Activated T-helper 17 cell treated with anti-CD3 and anti-CD28 coated beads, Interleukin-2, amount 50 U/mL, for 72 hours (primary cell): ENCODE measurements around the gene GRIK2. TPM values are rescaled to one million over a fixed set of nuclear protein-coding genes. Genes with fewer than 3 reads are reported as not detected.

Experiments used
- ATAC-seq: fragments of 150-1000 bp; cut with Tn5 transposase; replicated peaks from 2 replicates; pipeline ENCODE4 v1.10.0; 2021; ENCODE audit warnings: mild to moderate bottlenecking, moderate library complexity
- H3K27ac Mint-ChIP-seq: one replicate; pipeline ENCODE4 v1.8.0; 2022; ENCODE audit warnings: mixed read lengths
- H3K27me3 Mint-ChIP-seq: one replicate; pipeline ENCODE4 v1.8.0; 2022; ENCODE audit warnings: mixed read lengths
- H3K36me3 Mint-ChIP-seq: one replicate; pipeline ENCODE4 v1.8.0; 2022; ENCODE audit warnings: low read depth, mild to moderate bottlenecking, mixed read lengths
- H3K4me1 Mint-ChIP-seq: one replicate; pipeline ENCODE4 v1.8.0; 2022; ENCODE audit warnings: mixed read lengths
- H3K4me3 Mint-ChIP-seq: one replicate; pipeline ENCODE4 v1.8.0; 2022; ENCODE audit warnings: mild to moderate bottlenecking, mixed read lengths
- H3K9me3 Mint-ChIP-seq: one replicate; pipeline ENCODE4 v1.8.0; 2022; ENCODE audit warnings: mixed read lengths
- total RNA-seq, 2 donors: library from RNA; stranded (reverse); gene quantifications; one replicate each; pipeline ENCODE4 v1.2.3, GENCODE V29; 2022

GRIK2 gene
- total RNA-seq, 2 donors from 2014 or later = 0.13 TPM; not detected in 1

DNA sequence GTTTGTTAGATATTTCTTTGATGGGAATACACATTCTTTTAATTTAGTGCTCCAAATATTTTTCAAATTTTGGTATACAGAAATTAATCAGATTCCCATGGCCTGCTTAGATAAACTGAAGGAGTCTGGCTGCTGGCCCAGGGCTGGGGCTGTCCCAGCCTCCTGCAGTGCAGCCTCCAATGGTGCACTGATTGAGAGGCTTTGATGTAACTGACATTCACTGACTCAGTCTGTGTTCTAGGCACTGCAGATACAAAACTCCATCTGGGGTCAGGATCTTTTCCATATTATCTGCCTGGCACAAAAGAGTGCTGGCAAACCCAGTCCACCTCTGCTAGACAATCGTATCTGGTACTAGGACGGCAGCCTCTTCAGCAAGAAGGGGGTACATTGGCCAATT, 64.8 kb downstream of the GRIK2 start:
- no peaks in the 10 kb centered on the region for H3K4me1 Mint-ChIP-seq
- H3K27me3 Mint-ChIP-seq = no peaks in the 10 kb centered on the region
- no peak overlapping the region for H3K4me3 Mint-ChIP-seq

DNA sequence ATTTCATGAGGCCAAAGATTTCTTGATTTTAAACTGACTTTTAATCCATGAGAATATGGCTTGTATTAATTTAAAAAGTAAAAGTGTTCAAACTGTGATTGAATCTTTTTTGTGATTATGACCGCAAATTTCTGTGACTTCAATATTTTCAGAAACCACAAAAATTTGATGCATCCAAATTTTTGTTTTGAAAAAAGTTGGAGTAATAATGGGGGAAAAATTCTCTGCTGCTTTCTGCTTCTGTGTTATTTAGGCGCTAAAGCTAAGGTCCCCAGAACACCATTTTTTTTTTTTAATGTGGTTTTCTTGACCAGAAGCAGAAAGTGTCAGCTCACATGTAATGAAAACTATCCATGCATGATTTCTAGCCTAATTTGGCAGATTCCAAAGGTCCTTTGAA, 65.3 kb downstream of the GRIK2 start:
- Mint-ChIP-seq H3K36me3 (no peaks in the 10 kb centered on the region), H3K4me1 (no peaks in the 10 kb centered on the region), H3K4me3 (no peak overlapping the region), H3K27me3 (no peaks in the 10 kb centered on the region), H3K9me3 (no peaks in the 10 kb centered on the region), H3K27ac (no peak overlapping the region)
- ATAC-seq = no peak

More for the DNA sequence above, 64.8 kb downstream of the GRIK2 start:
- H3K36me3 Mint-ChIP-seq = no peaks in the 10 kb centered on the region
- H3K27ac Mint-ChIP-seq = no peak overlapping the region
- no peak for ATAC-seq
- H3K9me3 Mint-ChIP-seq = no peaks in the 10 kb centered on the region

DNA sequence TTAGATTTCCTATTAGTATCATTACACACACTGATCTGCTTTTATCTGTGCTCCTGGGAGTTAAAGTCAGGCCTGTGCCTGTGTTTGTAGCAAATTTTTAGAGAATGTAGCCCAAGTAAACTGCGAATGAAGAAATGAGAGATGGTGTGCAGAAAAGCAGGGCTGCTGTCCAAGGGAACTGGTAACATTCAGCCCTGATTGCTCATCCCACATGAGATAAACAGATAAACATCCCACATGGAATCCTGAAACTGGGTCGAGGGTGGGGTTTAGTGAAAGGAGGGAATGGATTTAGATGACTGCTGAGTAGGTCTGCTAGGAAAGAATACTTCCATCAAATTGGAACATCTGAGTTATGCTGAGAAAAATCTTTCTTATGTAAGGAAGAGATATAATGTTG, 69.1 kb downstream of the GRIK2 start:
- Mint-ChIP-seq H3K9me3 (peaks cover 5% of the 10 kb centered on the region), H3K4me1 (no peaks in the 10 kb centered on the region), H3K27ac (no peak overlapping the region), H3K27me3 (no peaks in the 10 kb centered on the region), H3K36me3 (no peaks in the 10 kb centered on the region), H3K4me3 (no peak overlapping the region)
- no peak for ATAC-seq

DNA sequence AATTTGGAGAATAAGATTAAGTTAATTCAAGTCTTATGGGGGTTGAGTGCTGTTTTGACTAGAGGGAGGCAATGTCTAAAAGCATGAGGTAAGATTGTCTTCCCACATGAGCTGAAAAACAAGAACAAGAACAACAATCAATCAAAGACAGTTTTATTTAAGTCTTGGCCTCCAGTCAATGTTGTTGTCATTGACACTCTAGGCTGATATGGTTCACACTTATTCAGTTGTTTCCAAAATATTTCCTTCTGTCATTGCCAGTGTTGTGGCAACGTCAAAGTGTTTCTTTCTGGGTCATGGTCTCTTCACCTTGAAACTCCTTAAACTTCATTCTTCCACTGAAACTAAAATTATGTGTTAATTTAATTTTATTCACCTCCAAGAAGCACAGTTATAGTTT, 72.4 kb downstream of the GRIK2 start:
- Mint-ChIP-seq H3K4me1 (no peaks in the 10 kb centered on the region), H3K27me3 (no peaks in the 10 kb centered on the region), H3K4me3 (no peak overlapping the region), H3K36me3 (no peaks in the 10 kb centered on the region), H3K9me3 (peaks cover 21% of the 10 kb centered on the region), H3K27ac (no peak overlapping the region)
- ATAC-seq = no peak

- Mint-ChIP-seq H3K9me3 (no peaks in the 10 kb centered on the region), H3K4me1 (no peaks in the 10 kb centered on the region), H3K27ac (no peak overlapping the region), H3K27me3 (no peaks in the 10 kb centered on the region), H3K4me3 (no peak overlapping the region), H3K36me3 (no peaks in the 10 kb centered on the region)
- ATAC-seq = no peak
These were observed 83.9 kb downstream of the GRIK2 start for GRCh38 chr6:101477436-101477835.

DNA sequence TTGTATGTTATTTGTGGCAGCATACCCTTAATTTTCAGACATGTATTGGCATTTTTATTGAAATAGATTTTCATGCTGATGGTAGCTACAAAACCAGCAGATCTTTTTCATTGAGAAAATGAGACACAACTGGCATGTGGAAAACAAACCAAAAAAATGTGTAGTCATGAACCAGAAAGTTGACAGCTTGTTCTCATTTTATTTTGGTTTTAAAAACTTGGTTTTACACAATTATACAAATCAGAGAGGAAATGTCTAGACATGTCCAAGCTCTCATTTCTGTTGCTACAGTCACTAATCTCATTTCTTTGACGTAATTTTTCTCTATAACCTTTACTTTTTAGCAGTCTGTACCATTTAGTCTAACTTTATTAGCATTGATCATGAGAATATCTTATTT, 85.4 kb downstream of the GRIK2 start:
- H3K27me3 Mint-ChIP-seq = no peaks in the 10 kb centered on the region
- no peak overlapping the region for H3K4me3 Mint-ChIP-seq
- no peaks in the 10 kb centered on the region for H3K9me3 Mint-ChIP-seq
- ATAC-seq = no peak
- H3K27ac Mint-ChIP-seq = no peak overlapping the region
- H3K36me3 Mint-ChIP-seq = no peaks in the 10 kb centered on the region
- no peaks in the 10 kb centered on the region for H3K4me1 Mint-ChIP-seq

- Mint-ChIP-seq H3K4me1 (no peaks in the 10 kb centered on the region), H3K36me3 (no peaks in the 10 kb centered on the region), H3K4me3 (no peak overlapping the region), H3K27me3 (no peaks in the 10 kb centered on the region), H3K9me3 (no peaks in the 10 kb centered on the region), H3K27ac (no peak overlapping the region)
- ATAC-seq = no peak
These were observed 89.1 kb downstream of the GRIK2 start for GRCh38 chr6:101482606-101483005.

DNA sequence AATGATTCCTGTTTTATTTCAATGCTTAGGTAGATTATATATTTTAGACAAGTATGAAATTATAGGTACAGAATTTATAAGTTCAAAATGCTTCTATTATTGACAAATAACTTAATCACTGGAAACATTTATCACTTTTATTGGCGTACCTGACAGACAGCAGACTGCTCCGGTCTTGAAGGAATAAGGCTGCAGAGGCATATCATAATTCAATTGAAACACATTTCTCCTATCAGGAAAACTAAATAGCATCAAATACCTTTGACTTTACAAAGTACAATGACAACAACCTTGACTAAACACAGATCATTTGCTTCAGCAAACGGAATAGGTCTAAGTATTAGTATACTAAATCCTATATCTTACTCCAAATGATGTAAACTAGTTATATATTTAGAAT, 91.3 kb downstream of the GRIK2 start:
- H3K4me1 Mint-ChIP-seq = no peaks in the 10 kb centered on the region
- ATAC-seq = no peak

GRCh38 chr6:101486124-101486523, 92.6 kb downstream of the GRIK2 start:
- H3K4me3 Mint-ChIP-seq = no peak overlapping the region
- no peaks in the 10 kb centered on the region for H3K4me1 Mint-ChIP-seq
- no peaks in the 10 kb centered on the region for H3K36me3 Mint-ChIP-seq
- ATAC-seq = no peak
- no peak overlapping the region for H3K27ac Mint-ChIP-seq
- H3K9me3 Mint-ChIP-seq = no peaks in the 10 kb centered on the region
- H3K27me3 Mint-ChIP-seq = no peaks in the 10 kb centered on the region

More for the DNA sequence above, 91.3 kb downstream of the GRIK2 start:
- no peaks in the 10 kb centered on the region for H3K36me3 Mint-ChIP-seq
- no peaks in the 10 kb centered on the region for H3K27me3 Mint-ChIP-seq
- no peaks in the 10 kb centered on the region for H3K9me3 Mint-ChIP-seq
- H3K4me3 Mint-ChIP-seq = no peak overlapping the region
- no peak overlapping the region for H3K27ac Mint-ChIP-seq

DNA sequence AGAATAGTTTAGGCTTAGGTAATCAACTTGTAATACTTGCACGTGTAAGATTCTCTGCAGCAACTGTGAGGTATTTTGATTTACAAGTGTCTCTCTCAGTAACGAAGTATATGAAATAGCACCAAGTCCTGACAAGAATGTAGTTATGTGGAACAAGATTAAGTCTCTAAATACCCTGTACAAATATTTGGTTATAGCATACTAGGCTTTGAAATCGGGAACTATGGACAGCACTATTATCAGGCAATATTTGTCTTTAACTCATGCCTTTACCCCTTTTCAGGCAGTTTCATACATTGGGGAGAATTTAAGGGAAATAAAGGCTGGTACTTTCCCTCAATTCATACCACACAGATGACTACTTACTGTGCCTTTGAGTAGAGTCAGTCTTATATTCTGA, 93.2 kb downstream of the GRIK2 start:
- no peaks in the 10 kb centered on the region for H3K27me3 Mint-ChIP-seq

GRCh38 chr6:101489456-101489855, 95.9 kb downstream of the GRIK2 start:
- Mint-ChIP-seq H3K36me3 (no peaks in the 10 kb centered on the region), H3K27ac (no peak overlapping the region), H3K9me3 (no peaks in the 10 kb centered on the region), H3K4me3 (no peak overlapping the region), H3K4me1 (no peaks in the 10 kb centered on the region), H3K27me3 (no peaks in the 10 kb centered on the region)
- no peak for ATAC-seq

More for the DNA sequence above, 93.2 kb downstream of the GRIK2 start:
- H3K36me3 Mint-ChIP-seq = no peaks in the 10 kb centered on the region
- H3K4me1 Mint-ChIP-seq = no peaks in the 10 kb centered on the region
- no peak for ATAC-seq
- no peak overlapping the region for H3K4me3 Mint-ChIP-seq
- H3K9me3 Mint-ChIP-seq = no peaks in the 10 kb centered on the region
- no peak overlapping the region for H3K27ac Mint-ChIP-seq

DNA sequence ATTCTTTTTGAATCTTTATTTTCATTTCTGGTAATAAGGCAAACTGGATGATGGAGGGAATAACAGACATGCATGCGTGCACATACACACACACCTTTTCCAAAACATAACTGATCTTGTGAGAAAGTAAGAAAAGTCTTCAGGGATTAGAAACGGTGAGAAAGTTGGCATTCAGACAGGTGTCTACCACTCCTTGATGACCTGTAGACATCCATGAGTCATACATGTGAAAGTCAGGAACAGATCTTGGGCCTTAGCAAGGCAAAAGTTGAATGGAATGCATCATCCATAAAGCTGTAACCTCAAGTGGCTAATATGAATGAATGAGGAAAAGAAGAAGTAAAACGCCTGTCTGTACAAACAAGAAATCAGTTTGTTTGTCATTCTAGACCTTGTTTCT, 97.3 kb downstream of the GRIK2 start:
- Mint-ChIP-seq H3K9me3 (no peaks in the 10 kb centered on the region), H3K27ac (no peak overlapping the region), H3K4me3 (no peak overlapping the region), H3K27me3 (no peaks in the 10 kb centered on the region), H3K36me3 (no peaks in the 10 kb centered on the region), H3K4me1 (no peaks in the 10 kb centered on the region)
- no peak for ATAC-seq

DNA sequence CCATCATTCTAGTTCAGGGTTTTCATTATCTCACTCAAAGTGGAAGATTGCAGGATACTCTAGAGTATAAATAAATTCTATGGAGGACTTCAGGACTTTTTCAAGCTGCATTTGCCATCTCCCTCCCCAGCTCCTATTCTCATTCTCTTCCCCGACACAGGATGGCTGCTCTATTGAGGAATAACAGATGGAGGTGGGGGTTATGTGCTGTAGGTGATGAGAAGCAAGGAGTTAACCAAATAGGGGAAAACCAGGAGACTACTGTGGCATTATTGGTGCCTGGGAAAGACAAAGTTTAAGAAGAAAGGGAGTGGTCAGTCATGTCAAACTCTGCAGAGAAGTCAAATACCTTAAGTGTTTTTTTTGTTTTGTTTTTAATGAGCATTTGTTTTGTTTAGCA, 109.3 kb downstream of the GRIK2 start:
- no peaks in the 10 kb centered on the region for H3K36me3 Mint-ChIP-seq
- H3K27ac Mint-ChIP-seq = no peak overlapping the region

DNA sequence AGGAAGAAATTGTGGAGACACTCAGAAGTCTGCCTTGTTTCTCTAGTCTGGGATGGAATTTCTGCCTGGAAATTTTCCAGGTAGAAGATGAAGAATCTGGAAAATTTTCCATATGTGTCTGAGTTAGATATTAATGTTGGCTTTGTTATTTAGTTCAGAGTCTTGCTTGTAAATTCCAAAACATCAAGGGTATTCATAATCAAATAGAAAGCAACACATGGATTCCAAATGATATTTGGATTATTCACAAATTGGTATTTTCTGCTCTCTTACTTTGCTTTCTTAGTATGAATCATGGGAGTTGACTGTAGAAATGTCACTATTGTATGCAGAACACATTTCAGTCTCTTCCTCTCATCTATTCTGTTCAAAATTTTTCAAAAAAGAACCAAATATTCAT, 116.0 kb downstream of the GRIK2 start:
- H3K36me3 Mint-ChIP-seq = no peaks in the 10 kb centered on the region

More for the DNA sequence above, 109.3 kb downstream of the GRIK2 start:
- H3K27me3 Mint-ChIP-seq = no peaks in the 10 kb centered on the region
- ATAC-seq = no peak
- no peak overlapping the region for H3K4me3 Mint-ChIP-seq
- no peaks in the 10 kb centered on the region for H3K4me1 Mint-ChIP-seq
- H3K9me3 Mint-ChIP-seq = no peaks in the 10 kb centered on the region

DNA sequence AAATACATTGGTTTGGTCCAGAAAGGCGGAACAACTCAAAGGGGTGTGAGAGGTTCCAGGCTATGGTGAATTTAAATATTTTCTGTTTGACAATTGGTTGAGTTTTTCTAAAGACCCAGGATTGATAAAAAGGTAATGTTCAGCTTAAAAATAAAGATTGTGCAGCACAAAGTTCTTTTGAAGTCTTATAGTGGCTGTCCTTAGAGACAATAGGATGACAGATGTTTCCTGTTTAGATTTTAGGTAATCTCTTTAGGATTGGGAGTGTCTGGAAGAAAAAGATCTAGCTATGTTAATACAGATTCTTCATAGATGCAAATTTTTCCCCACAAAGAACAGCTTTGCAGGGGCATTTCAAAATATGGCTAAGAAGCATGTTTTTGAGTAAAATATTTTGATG, 119.7 kb downstream of the GRIK2 start:
- Mint-ChIP-seq H3K9me3 (peaks cover 10% of the 10 kb centered on the region), H3K4me3 (no peak overlapping the region), H3K36me3 (no peaks in the 10 kb centered on the region), H3K27me3 (no peaks in the 10 kb centered on the region), H3K27ac (no peak overlapping the region), H3K4me1 (no peaks in the 10 kb centered on the region)
- ATAC-seq = no peak

More for the DNA sequence above, 116.0 kb downstream of the GRIK2 start:
- H3K27me3 Mint-ChIP-seq = no peaks in the 10 kb centered on the region
- H3K27ac Mint-ChIP-seq = no peak overlapping the region
- H3K4me3 Mint-ChIP-seq = no peak overlapping the region
- no peaks in the 10 kb centered on the region for H3K4me1 Mint-ChIP-seq
- ATAC-seq = no peak
- peaks cover 6% of the 10 kb centered on the region for H3K9me3 Mint-ChIP-seq

DNA sequence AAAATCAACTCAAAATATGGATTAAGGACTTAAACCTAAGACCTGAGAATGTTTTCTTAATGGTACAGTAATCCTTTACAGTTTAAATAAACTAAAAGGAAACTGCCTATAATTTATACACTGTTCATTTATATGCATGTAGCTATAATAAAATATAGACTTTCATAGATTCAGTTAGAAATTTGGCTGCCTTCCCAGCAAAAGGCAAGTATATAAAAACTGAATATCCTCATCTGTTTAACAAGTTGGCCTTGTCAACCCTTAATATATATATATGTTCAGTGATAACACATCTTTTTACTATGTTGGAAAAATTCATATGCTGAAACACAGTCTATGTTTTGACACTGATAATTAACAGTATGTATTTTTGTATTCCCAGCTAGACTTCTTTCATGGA, 123.1 kb downstream of the GRIK2 start:
- Mint-ChIP-seq H3K27ac (no peak overlapping the region), H3K9me3 (peaks cover 10% of the 10 kb centered on the region), H3K4me3 (no peak overlapping the region), H3K27me3 (no peaks in the 10 kb centered on the region), H3K4me1 (no peaks in the 10 kb centered on the region), H3K36me3 (no peaks in the 10 kb centered on the region)
- ATAC-seq = no peak
